Panc1 (cell line): ENCODE measurements around the gene PPP1R7.

Experiments
- CTCF ChIP-seq: fragments of 450-650 bp; IDR thresholded peaks from 2 replicates; pipeline ENCODE4 v1.5.1; 2017; ENCODE audit warnings: mild to moderate bottlenecking
- POLR2AphosphoS5 ChIP-seq: IDR thresholded peaks from 2 replicates; pipeline ENCODE4 v1.6.1; 2012; ENCODE audit warnings: mild to moderate bottlenecking, low read depth, low read length, moderate library complexity
- REST ChIP-seq, 2 experiments: IDR thresholded peaks; 2 replicates each; pipeline ENCODE4 v1.6.1; 2011 to 2012; ENCODE audit warnings: low read depth in 2 of 2, control low read depth in 1 of 2, low read length in 1 of 2, mild to moderate bottlenecking in 1 of 2, moderate library complexity in 1 of 2; ENCODE audit not compliant: insufficient read depth in 1 of 2
- SIN3A ChIP-seq: IDR thresholded peaks from 2 replicates; pipeline ENCODE4 v1.6.1; 2012; ENCODE audit warnings: low read depth, mild to moderate bottlenecking, low read length, moderate library complexity, borderline replicate concordance; ENCODE audit not compliant: insufficient read depth
- TCF7L2 ChIP-seq: IDR thresholded peaks from 2 replicates; pipeline ENCODE4 v1.6.1; 2011; ENCODE audit warnings: mild to moderate bottlenecking, low read depth, low read length, inconsistent platforms

- TF ChIP-seq POLR2AphosphoS5 = no peak
- no peak for TF ChIP-seq CTCF
- TF ChIP-seq REST (IDR thresholded peaks at IDR 0.05; ENCODE audit: insufficient read depth in 1 of 2, low read depth in 2 of 2, low read length in 1 of 2) = no peak
- TF ChIP-seq TCF7L2 = no peak
- TF ChIP-seq SIN3A = no peak
Measured at GRCh38 chr2:241224851-241225438, 74.7 kb downstream of the PPP1R7 start.
